Measurements from ENCODE around the gene PUM1. TPM values are rescaled to one million over a fixed set of nuclear protein-coding genes. Genes with fewer than 3 reads are reported as not detected.

PUM1 gene
- total and polyA plus RNA-seq, 2 of the 8 experiments (the other 6 are each of a cell fraction or from before 2014, with no cell fraction given), result 122 to 177 TPM

- TF ChIP-seq CHD7 (IDR thresholded peaks at IDR 0.05; ENCODE audit: insufficient replicate concordance, low read length), result no peak
- peak; percentile 55; the same call in 1 of the 2 replicates for TF ChIP-seq CHD2 (IDR thresholded peaks at IDR 0.05; ENCODE audit: low read length)
- no peak for TF ChIP-seq PHF8 (conservative IDR thresholded peaks at IDR 0.05; ENCODE audit: low read depth, low read length)
- no peak for TF ChIP-seq BACH1 (IDR thresholded peaks at IDR 0.05; ENCODE audit: low read length)
- no peak for TF ChIP-seq JUN (IDR thresholded peaks at IDR 0.05; ENCODE audit: low read depth, low read length)
- 0 out of 4 replicates have a peak, but pooled peaks of 1 of the 2 experiments have one; percentile 66 for TF ChIP-seq HDAC2 (IDR thresholded peaks at IDR 0.05; ENCODE audit: borderline replicate concordance in 1 of 2, low read depth in 2 of 2, low read length in 2 of 2)
- no peak for TF ChIP-seq KDM5A (IDR thresholded peaks at IDR 0.05; ENCODE audit: low read length)
- no peak for TF ChIP-seq SIRT6 (IDR thresholded peaks at IDR 0.05; ENCODE audit: low read length)
- TF ChIP-seq SIX5 (IDR thresholded peaks at IDR 0.05; ENCODE audit: low read depth, low read length), result no peak
Measured at GRCh38 chr1:30911059-30911954, 154.2 kb downstream of the PUM1 start (continued).

All from H1 (cell line).